Ovary (tissue), 9 donors: ENCODE results near the gene COQ8B. TPM values are rescaled to one million over a fixed set of nuclear protein-coding genes. Genes with fewer than 3 reads are reported as not detected.

ENCODE experiments used
- DNase-seq, 5 donors: peaks; one replicate each; pipeline ENCODE4 v3.0.0-alpha.2; 2019 to 2020
- H3K27ac ChIP-seq, 2 donors: fragments of 200-600 bp; one replicate each; pipeline versions ENCODE4 v1.5.1 to v1.8.0; 2019 to 2022
- H3K27me3 ChIP-seq: fragments of 200-600 bp; one replicate; pipeline ENCODE4 v1.8.0; 2022
- H3K36me3 ChIP-seq: fragments of 200-600 bp; sonication (generic); one replicate; pipeline ENCODE4 v1.5.1; 2019
- H3K4me1 ChIP-seq: one replicate; pipeline ENCODE4 v1.8.1; 2013; ENCODE audit warnings: mild to moderate bottlenecking, moderate library complexity; ENCODE audit not compliant: insufficient read depth
- H3K4me3 ChIP-seq: fragments of 200-600 bp; sonication (generic); one replicate; pipeline ENCODE4 v1.5.1; 2017
- H3K9me3 ChIP-seq, 2 donors: fragments of 200-600 bp in 1 of 2; sonication (generic) in 1 of 2; one replicate each; pipeline versions ENCODE4 v1.5.1 to v1.8.1; 2013 to 2019; ENCODE audit warnings: mild to moderate bottlenecking in 1 of 2, moderate library complexity in 1 of 2
- EP300 ChIP-seq: sonication (generic); formaldehyde crosslinking; IDR thresholded peaks from one replicate; pipeline ENCODE4 v1.6.1; 2017; ENCODE audit warnings: antibody characterized with exemption
- POLR2A ChIP-seq: fragments of 450-650 bp; IDR thresholded peaks from one replicate; pipeline ENCODE4 v1.6.1; 2017; ENCODE audit warnings: antibody characterized with exemption, mild to moderate bottlenecking, moderate library complexity
- WGBS, 3 donors: extraction: QIAGEN DNeasy Blood & Tissue Kit in 1 of 3; methylation state at CpG; one replicate each; pipeline versions ENCODE4 v1.1.5 to v1.1.7; 2013 to 2017; 5-methylcytosine and 5-hydroxymethylcytosine counted together
- intact Hi-C, 4 donors: fragments of 100-400 bp; cut with DNase I; formaldehyde crosslinking; loops; one replicate each; pipeline versions ENCODE4 v1.11.0 to v1.15.1; 2022 to 2023
- polyA plus RNA-seq, 2 donors: library from polyadenylated mRNA; stranded (reverse); fragments of 200-250 nt in 1 of 2; fragments of 350-450 nt in 1 of 2; fragmentation: Illumina TruSeq in 1 of 2; extraction: RNeasy Lipid Tissue Mini Kit (QIAGEN cat#74804) in 1 of 2; gene quantifications; one replicate each; pipeline ENCODE4 v1.2.3, GENCODE V29; 2013 to 2014
- total RNA-seq, 7 donors: library from RNA; depleted of rRNA in 2 of 7; stranded (reverse); fragments of >200 nt in 2 of 7; fragmentation: NEBNext Ultra II Directional in 3 of 7; extraction: Animal tissue kit (Norgen Biotek cat#: 25700) in 3 of 7; gene quantifications; one replicate each; pipeline versions ENCODE4 v1.1.0 to v1.2.4, GENCODE V29; 2016 to 2023
- TF ChIP-seq, protein P1 (sequence below), 3 donors: fragments of 450-650 bp in 2 of 3; fragments of 200-600 bp in 1 of 3; IDR thresholded peaks; one replicate each; pipeline versions ENCODE4 v1.5.1 to v1.8.0; 2016 to 2022; ENCODE audit warnings: antibody characterized with exemption in 3 of 3, mild to moderate bottlenecking in 1 of 3
- donor health status: DM: no; HTN: no; CAD: no; lungs with moderate emphysema.
- donor health status: DM: no; HTN: no; CAD: no.
- donor health status: Bipolar disorder and iron deficiency.
- donor health status: DM: yes; HTN: yes; CAD: no.
- donor health status: DM: no; HTN: no; CAD: no.
- donor health status: DM: yes; HTN: yes; CAD: no.

The COQ8B gene
- total and polyA plus RNA-seq, 9 donors: 8.3 to 51.2 (median 41.5) TPM

DNA sequence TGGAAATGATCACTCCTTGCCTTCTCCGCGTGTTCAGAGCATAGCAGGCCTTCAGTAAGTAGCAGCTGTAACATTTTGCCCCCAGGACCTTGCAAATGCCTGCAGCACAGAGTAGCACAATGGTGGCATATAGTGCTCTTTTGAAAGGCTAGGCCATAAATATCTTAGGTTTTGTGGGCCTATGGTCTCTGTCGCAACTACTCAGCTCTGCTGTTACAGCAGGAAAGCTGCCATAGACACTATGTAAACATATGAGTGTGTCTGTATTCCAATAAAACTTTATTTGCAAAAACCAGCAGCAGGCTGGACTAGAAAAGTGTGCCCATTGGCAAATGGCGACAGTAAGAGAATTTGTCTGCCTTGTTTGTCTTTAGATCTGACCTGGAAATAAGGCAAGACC, 9.6 kb upstream of the COQ8B start:
- no peaks in the 10 kb centered on the region for H3K27me3 ChIP-seq
- intact Hi-C loops: no loop called here
- no peak for TF ChIP-seq EP300
- TF ChIP-seq POLR2A: no peak
- TF ChIP-seq, protein P1, sequence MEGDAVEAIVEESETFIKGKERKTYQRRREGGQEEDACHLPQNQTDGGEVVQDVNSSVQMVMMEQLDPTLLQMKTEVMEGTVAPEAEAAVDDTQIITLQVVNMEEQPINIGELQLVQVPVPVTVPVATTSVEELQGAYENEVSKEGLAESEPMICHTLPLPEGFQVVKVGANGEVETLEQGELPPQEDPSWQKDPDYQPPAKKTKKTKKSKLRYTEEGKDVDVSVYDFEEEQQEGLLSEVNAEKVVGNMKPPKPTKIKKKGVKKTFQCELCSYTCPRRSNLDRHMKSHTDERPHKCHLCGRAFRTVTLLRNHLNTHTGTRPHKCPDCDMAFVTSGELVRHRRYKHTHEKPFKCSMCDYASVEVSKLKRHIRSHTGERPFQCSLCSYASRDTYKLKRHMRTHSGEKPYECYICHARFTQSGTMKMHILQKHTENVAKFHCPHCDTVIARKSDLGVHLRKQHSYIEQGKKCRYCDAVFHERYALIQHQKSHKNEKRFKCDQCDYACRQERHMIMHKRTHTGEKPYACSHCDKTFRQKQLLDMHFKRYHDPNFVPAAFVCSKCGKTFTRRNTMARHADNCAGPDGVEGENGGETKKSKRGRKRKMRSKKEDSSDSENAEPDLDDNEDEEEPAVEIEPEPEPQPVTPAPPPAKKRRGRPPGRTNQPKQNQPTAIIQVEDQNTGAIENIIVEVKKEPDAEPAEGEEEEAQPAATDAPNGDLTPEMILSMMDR (IDR thresholded peaks at IDR 0.05): no peak
- H3K27ac ChIP-seq: no peak overlapping the region
- no peak for DNase-seq
- no peaks in the 10 kb centered on the region for H3K36me3 ChIP-seq
- no peaks in the 10 kb centered on the region for H3K4me1 ChIP-seq
- no peak overlapping the region for H3K4me3 ChIP-seq
- no peaks in the 10 kb centered on the region for H3K9me3 ChIP-seq
- WGBS, 3 donors: 96 to 98% (median 98%) methylated on average over 4 of the region's 4 CpGs

DNA sequence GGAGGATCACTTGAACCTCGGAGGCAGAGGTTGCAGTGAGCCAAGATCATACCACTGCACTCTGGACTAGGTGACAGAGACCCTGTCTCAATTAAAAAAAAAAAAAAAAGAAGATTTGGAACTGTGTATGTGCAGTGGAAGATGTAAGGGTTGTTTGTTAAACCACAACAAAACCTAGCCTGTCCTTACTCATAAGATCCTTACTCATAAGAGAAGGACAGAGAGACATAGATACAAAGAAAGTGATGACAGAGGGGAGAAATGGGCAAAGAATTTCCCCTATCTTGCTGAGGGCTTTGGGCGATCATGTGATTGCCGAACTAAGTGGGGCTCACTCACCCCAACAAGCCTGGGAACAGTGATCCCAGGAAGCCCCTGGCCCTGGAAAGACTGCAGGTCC, 8.2 kb upstream of the COQ8B start:
- Histone ChIP-seq H3K27me3 (no peaks in the 10 kb centered on the region), H3K4me3 (no peak overlapping the region), H3K27ac (no peak overlapping the region), H3K4me1 (peaks cover 3% of the 10 kb centered on the region), H3K36me3 (no peaks in the 10 kb centered on the region), H3K9me3 (no peaks in the 10 kb centered on the region)
- no peak for DNase-seq
- WGBS, 3 donors: 93 to 95% (median 94%) methylated on average over 3 of the region's 3 CpGs
- intact Hi-C loops: no loop called here
- TF ChIP-seq, protein P1 (IDR thresholded peaks at IDR 0.05): no peak
- no peak for TF ChIP-seq EP300
- TF ChIP-seq POLR2A: no peak

DNA sequence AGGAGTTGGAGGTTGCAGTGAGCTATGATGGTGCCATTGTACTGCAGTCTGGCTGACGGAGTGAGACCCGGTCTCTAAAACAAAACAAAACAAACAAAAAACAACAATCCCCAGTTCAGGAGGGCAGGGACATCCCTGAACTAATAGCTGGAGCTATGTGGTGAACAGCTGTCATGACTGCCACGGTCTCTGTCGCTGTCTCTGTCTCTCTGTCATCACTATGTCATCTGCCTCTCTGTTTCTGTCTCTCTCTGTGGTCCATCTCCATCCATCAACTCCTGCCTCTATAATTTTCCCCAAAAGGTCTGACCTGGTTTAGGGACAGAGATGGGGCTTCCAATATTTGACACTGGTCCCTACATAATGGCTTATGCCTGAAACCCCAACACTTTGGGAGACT, 7.6 kb upstream of the COQ8B start:
- Histone ChIP-seq H3K4me1 (peaks cover 6% of the 10 kb centered on the region), H3K27ac (no peak overlapping the region), H3K36me3 (no peaks in the 10 kb centered on the region), H3K4me3 (no peak overlapping the region), H3K9me3 (no peaks in the 10 kb centered on the region), H3K27me3 (no peaks in the 10 kb centered on the region)
- WGBS, 3 donors: 91 to 92% (median 91%) methylated on average over 4 of the region's 4 CpGs
- intact Hi-C loops: no loop called here
- DNase-seq: no peak
- TF ChIP-seq EP300: no peak
- TF ChIP-seq, protein P1 (IDR thresholded peaks at IDR 0.05): no peak
- no peak for TF ChIP-seq POLR2A

DNA sequence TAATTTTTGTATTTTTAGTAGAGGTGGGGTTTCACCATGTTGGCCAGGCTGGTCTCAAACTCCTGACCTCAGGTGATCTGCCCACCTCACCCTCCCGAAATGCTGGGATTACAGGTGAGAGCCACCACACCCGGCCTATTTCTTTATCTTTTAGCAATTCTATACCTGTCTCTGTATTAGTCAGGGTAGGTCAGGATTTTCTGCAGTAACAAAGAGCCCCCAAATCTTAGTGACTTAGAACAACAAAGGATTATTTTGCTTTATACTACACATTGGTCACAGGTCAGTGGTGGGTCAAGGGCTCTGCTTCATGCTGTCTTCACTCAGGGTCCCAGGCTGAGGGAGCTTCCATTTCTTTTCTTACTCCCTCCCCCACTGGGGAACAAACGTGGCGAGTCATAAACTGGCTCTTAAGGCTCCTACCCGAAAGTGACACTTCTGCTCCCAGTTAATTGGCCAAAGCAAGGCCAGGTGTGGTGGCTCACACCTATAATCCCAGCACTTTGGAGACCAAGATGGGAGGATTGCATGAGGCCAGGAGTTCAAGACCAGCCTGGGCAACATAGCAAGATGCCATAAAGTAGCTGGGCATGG, 7.1 kb upstream of the COQ8B start:
- H3K9me3 ChIP-seq: no peaks in the 10 kb centered on the region
- no peak overlapping the region for H3K27ac ChIP-seq
- no peak for TF ChIP-seq EP300
- TF ChIP-seq, protein P1 (IDR thresholded peaks at IDR 0.05): no peak
- TF ChIP-seq POLR2A: no peak
- 92 to 94% (median 93%) methylated on average over 5 of the region's 5 CpGs for WGBS, 3 donors
- no peaks in the 10 kb centered on the region for H3K27me3 ChIP-seq
- H3K4me3 ChIP-seq: no peak overlapping the region
- H3K36me3 ChIP-seq: no peaks in the 10 kb centered on the region
- no peak for DNase-seq
- intact Hi-C loops: no loop called here
- H3K4me1 ChIP-seq: peaks cover 9% of the 10 kb centered on the region
